A673 (cell line): ENCODE results near the gene RASAL2. TPM values are rescaled to one million over a fixed set of nuclear protein-coding genes. Genes with fewer than 3 reads are reported as not detected.

Source experiments
- BruUV-seq: library from RNA; stranded (reverse); fragments of 400-500 nt; replicated peaks from 2 replicates; lab custom pipeline; 2021; lab: Mats Ljungman, UMichigan
- CTCF ChIA-PET: fragments of 300-600 bp; sonication (Branson Sonifier 250); formaldehyde crosslinking; loops from one replicate; lab custom pipeline; 2022; ENCODE audit warnings: antibody characterized with exemption; lab: Charles Lee
- POLR2A ChIA-PET: fragments of 300-600 bp; sonication (Branson Sonifier 250); formaldehyde crosslinking; loops from one replicate; lab custom pipeline; 2022; ENCODE audit warnings: antibody characterized with exemption; ENCODE audit not compliant: low non-redundant PET; lab: Charles Lee
- DNase-seq: peaks from one replicate; pipeline ENCODE4 v3.0.0-alpha.2; 2015; ENCODE audit warnings: low spot score
- H3K27ac ChIP-seq: fragments of 200-600 bp; sonication (generic); 2 replicates; pipeline ENCODE4 v1.5.1; 2016; ENCODE audit warnings: mixed run types, low read depth, mild to moderate bottlenecking, mixed read lengths, antibody characterized with exemption, low read length; ENCODE audit not compliant: poor library complexity, severe bottlenecking
- H3K27me3 ChIP-seq: fragments of 200-600 bp; sonication (generic); replicated peaks from 2 replicates; pipeline ENCODE4 v1.6.1; 2017; ENCODE audit warnings: mixed run types, low read depth, mild to moderate bottlenecking, mixed read lengths, antibody characterized with exemption, low read length; ENCODE audit not compliant: insufficient read depth, poor library complexity
- H3K36me3 ChIP-seq: fragments of 200-600 bp; sonication (generic); 2 replicates; pipeline ENCODE4 v1.6.1; 2016; ENCODE audit warnings: mixed run types, mild to moderate bottlenecking, mixed read lengths, antibody characterized with exemption, low read length; ENCODE audit not compliant: insufficient read depth, poor library complexity, severe bottlenecking
- H3K4me1 ChIP-seq: fragments of 200-600 bp; sonication (generic); 2 replicates; pipeline ENCODE4 v1.6.1; 2017; ENCODE audit warnings: mixed run types, mild to moderate bottlenecking, mixed read lengths, antibody characterized with exemption, low read length; ENCODE audit not compliant: insufficient read depth, poor library complexity, severe bottlenecking
- H3K4me3 ChIP-seq: fragments of 200-600 bp; sonication (generic); 2 replicates; pipeline ENCODE4 v1.5.1; 2016; ENCODE audit warnings: low read depth, mixed run types, mild to moderate bottlenecking, mixed read lengths, low read length; ENCODE audit not compliant: poor library complexity, severe bottlenecking
- H3K9me3 ChIP-seq: fragments of 200-600 bp; sonication (generic); 2 replicates; pipeline ENCODE4 v1.6.1; 2016; ENCODE audit warnings: mixed run types, low read depth, mild to moderate bottlenecking, mixed read lengths, antibody characterized with exemption, low read length; ENCODE audit not compliant: poor library complexity, severe bottlenecking
- CTCF ChIP-seq: fragments of 300-800, 200-600 bp; sonication (generic); conservative IDR thresholded peaks from 2 replicates; pipeline ENCODE4 v1.5.1; 2017; ENCODE audit warnings: low read depth, mild to moderate bottlenecking, antibody characterized with exemption, low read length, moderate library complexity, mixed read lengths
- EZH2 ChIP-seq: fragments of 200-600 bp; sonication (generic); IDR thresholded peaks from 2 replicates; pipeline ENCODE4 v1.6.1; 2017; ENCODE audit warnings: borderline replicate concordance, low read depth, mild to moderate bottlenecking, mixed read lengths, antibody characterized with exemption, low read length; ENCODE audit not compliant: poor library complexity, severe bottlenecking
- intact Hi-C: fragments of 100-400 bp; cut with micrococcal nuclease; formaldehyde crosslinking; loops from one replicate; pipeline ENCODE4 v1.10.0; 2022; ENCODE audit not compliant: unreplicated experiment
- total RNA-seq: library from RNA; stranded (reverse); gene quantifications from 2 replicates; pipeline ENCODE4 v1.2.3, GENCODE V29; 2021

The RASAL2 gene
- total RNA-seq, 1 experiment from 2014 or later = 8.3 TPM

DNA sequence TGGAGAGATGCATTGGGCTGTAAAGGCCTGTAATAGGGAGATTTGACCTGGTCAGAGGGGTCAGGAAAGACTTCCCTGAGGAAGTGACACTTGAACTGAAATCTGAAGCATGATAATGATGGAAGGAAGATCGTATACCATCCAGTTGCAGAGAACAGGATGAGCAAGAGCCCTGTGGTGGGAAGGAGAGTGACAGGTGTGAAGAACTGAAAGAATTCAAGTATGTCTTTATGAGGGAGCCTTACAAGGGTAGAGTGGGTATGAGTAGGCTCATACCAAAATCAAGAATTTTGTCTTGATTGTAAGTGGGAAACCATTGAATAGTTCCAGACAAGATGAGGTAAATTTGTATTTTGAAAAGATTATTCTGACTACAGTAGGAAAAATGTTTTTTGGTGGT, 129.4 kb downstream of the RASAL2 start:
- Histone ChIP-seq H3K36me3 (no peaks in the 10 kb centered on the region), H3K27me3 (no peaks in the 10 kb centered on the region), H3K4me3 (no peak overlapping the region), H3K9me3 (no peaks in the 10 kb centered on the region), H3K4me1 (no peaks in the 10 kb centered on the region), H3K27ac (no peak overlapping the region)
- TF ChIP-seq CTCF (no peak), EZH2 (no peak)
- CTCF ChIA-PET = no interaction called here
- BruUV-seq = no TSS peak
- POLR2A ChIA-PET = no interaction called here
- no peak for DNase-seq
- intact Hi-C loops = no loop called here

DNA sequence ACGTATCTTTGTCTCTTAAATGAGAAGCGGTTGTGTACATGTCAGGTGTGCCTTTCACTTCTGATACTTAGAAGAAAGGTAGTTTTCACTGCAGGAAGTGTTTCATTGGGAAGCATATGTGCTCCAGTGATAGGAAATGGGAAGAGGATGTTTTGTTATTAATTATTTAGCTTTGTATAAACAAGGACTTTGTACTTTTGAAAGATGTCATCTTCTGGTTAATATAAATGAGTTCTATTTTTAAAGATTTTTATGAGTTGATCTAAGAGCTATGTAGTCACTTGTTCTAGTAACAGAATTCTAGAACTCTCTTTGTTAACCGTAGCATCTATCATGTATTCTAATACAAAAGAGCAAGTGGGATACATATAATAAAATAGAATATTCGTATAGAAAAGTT, 130.5 kb downstream of the RASAL2 start:
- intact Hi-C loops = no loop called here
- H3K4me1 ChIP-seq = no peaks in the 10 kb centered on the region
- H3K9me3 ChIP-seq = no peaks in the 10 kb centered on the region
- no peak for DNase-seq
- CTCF ChIA-PET = no interaction called here
- POLR2A ChIA-PET = no interaction called here
- no peaks in the 10 kb centered on the region for H3K36me3 ChIP-seq
- BruUV-seq = no TSS peak
- no peaks in the 10 kb centered on the region for H3K27me3 ChIP-seq
- H3K27ac ChIP-seq = no peak overlapping the region
- H3K4me3 ChIP-seq = no peak overlapping the region
- TF ChIP-seq CTCF (no peak), EZH2 (no peak)

GRCh38 chr1:178230881-178231409, 137.0 kb downstream of the RASAL2 start:
- Histone ChIP-seq H3K4me3 (no peak overlapping the region), H3K9me3 (no peaks in the 10 kb centered on the region), H3K27ac (no peak overlapping the region), H3K36me3 (no peaks in the 10 kb centered on the region), H3K27me3 (no peaks in the 10 kb centered on the region), H3K4me1 (no peaks in the 10 kb centered on the region)
- CTCF ChIA-PET = no interaction called here
- BruUV-seq = no TSS peak
- TF ChIP-seq EZH2 (no peak), CTCF (no peak)
- intact Hi-C loops = no loop called here
- no peak for DNase-seq
- POLR2A ChIA-PET = no interaction called here
